IMR-90 (cell line): ENCODE results near the gene TATDN2. TPM values are rescaled to one million over a fixed set of nuclear protein-coding genes. Genes with fewer than 3 reads are reported as not detected.
A peak's percentile ranks its signal among the peaks of the same experiment; 100 is the strongest.

Experiments
- ATAC-seq: fragments of 200-7000 bp; cut with Tn5 transposase; 2 replicates; pipeline ENCODE4 v1.9.1; 2020; ENCODE audit warnings: low read depth, mild to moderate bottlenecking, moderate library complexity
- BruUV-seq: library from RNA; stranded (reverse); fragments of 400-500 nt; replicated peaks from 2 replicates; lab custom pipeline; 2021; lab: Mats Ljungman, UMichigan
- CTCF ChIA-PET: fragments of 300-600 bp; formaldehyde crosslinking; extraction: SDS; loops from one replicate; lab custom pipeline; 2021; ENCODE audit warnings: antibody characterized with exemption; lab: Yijun Ruan, JAX
- POLR2A ChIA-PET: fragments of 300-600 bp; sonication (Branson Sonifier 250); formaldehyde crosslinking; loops from one replicate; lab custom pipeline; 2022; ENCODE audit warnings: antibody characterized with exemption; ENCODE audit not compliant: unreplicated experiment; lab: Charles Lee
- DNase-seq: peaks from one replicate; pipeline ENCODE4 v3.0.0; 2013
- H2AFZ ChIP-seq: replicated peaks from 2 replicates; pipeline ENCODE3; 2013; ENCODE audit warnings: low read length, mild to moderate bottlenecking; ENCODE audit not compliant: poor library complexity
- H2AK5ac ChIP-seq: 2 replicates; pipeline ENCODE4 v1.6.1; 2013; ENCODE audit warnings: low read depth, low read length, inconsistent platforms
- H2AK9ac ChIP-seq: replicated peaks from 2 replicates; pipeline ENCODE3; 2013; ENCODE audit warnings: mild to moderate bottlenecking, low read depth, low read length, moderate library complexity; ENCODE audit not compliant: poor library complexity
- H2BK120ac ChIP-seq: 2 replicates; pipeline ENCODE4 v1.6.1; 2013; ENCODE audit warnings: low read depth, low read length, inconsistent platforms
- H2BK15ac ChIP-seq: 3 replicates; pipeline ENCODE4 v1.6.1; 2013; ENCODE audit warnings: low read depth, low read length, inconsistent platforms
- H2BK20ac ChIP-seq: 2 replicates; pipeline ENCODE4 v1.6.1; 2013; ENCODE audit warnings: low read depth, mild to moderate bottlenecking, inconsistent platforms, low read length, moderate library complexity
- H2BK5ac ChIP-seq: 2 replicates; pipeline ENCODE4 v1.6.1; 2013; ENCODE audit warnings: mild to moderate bottlenecking, low read depth, low read length, inconsistent platforms; ENCODE audit not compliant: poor library complexity, severe bottlenecking
- H3K14ac ChIP-seq: replicated peaks from 2 replicates; pipeline ENCODE4 v1.6.1; 2013; ENCODE audit warnings: low read depth, low read length, inconsistent platforms
- H3K18ac ChIP-seq: 2 replicates; pipeline ENCODE4 v1.6.1; 2013; ENCODE audit warnings: low read depth, low read length, control low read depth
- H3K23ac ChIP-seq: 2 replicates; pipeline ENCODE4 v1.6.1; 2013; ENCODE audit warnings: low read depth, low read length, inconsistent platforms
- H3K27ac ChIP-seq: 2 replicates; pipeline ENCODE4 v1.5.1; 2013; ENCODE audit warnings: mild to moderate bottlenecking, control low read depth, low read length; ENCODE audit not compliant: insufficient read depth
- H3K27me3 ChIP-seq: 2 replicates; pipeline ENCODE4 v1.6.1; 2013; ENCODE audit warnings: low read length; ENCODE audit not compliant: control insufficient read depth, insufficient read depth
- H3K36me3 ChIP-seq: 2 replicates; pipeline ENCODE4 v1.6.1; 2013; ENCODE audit warnings: low read length, mixed read lengths; ENCODE audit not compliant: control insufficient read depth, insufficient read depth
- H3K4ac ChIP-seq: 2 replicates; pipeline ENCODE4 v1.6.1; 2013; ENCODE audit warnings: low read depth, low read length, inconsistent platforms
- H3K4me1 ChIP-seq: 2 replicates; pipeline ENCODE4 v1.6.1; 2013; ENCODE audit warnings: low read length, mixed read lengths; ENCODE audit not compliant: control insufficient read depth, insufficient read depth
- H3K4me2 ChIP-seq: 2 replicates; pipeline ENCODE4 v1.6.1; 2013; ENCODE audit warnings: low read depth, mild to moderate bottlenecking, control low read depth, low read length, moderate library complexity
- H3K4me3 ChIP-seq: 2 replicates; pipeline ENCODE4 v1.5.1; 2013; ENCODE audit warnings: low read depth, mild to moderate bottlenecking, control low read depth, low read length, moderate library complexity; ENCODE audit not compliant: insufficient read depth
- H3K56ac ChIP-seq: 2 replicates; pipeline ENCODE4 v1.6.1; 2013; ENCODE audit warnings: low read length, inconsistent platforms; ENCODE audit not compliant: insufficient read depth; ENCODE audit errors: extremely low read depth
- H3K79me1 ChIP-seq, 2 experiments: 2 replicates each; pipeline ENCODE4 v1.6.1; 2013; ENCODE audit warnings: low read length in 2 of 2, inconsistent platforms in 1 of 2, low read depth in 1 of 2
- H3K9ac ChIP-seq: 2 replicates; pipeline ENCODE4 v1.6.1; 2013; ENCODE audit warnings: low read depth, low read length, control low read depth
- H3K9me1 ChIP-seq: 2 replicates; pipeline ENCODE4 v1.6.1; 2013; ENCODE audit warnings: low read length, inconsistent platforms; ENCODE audit not compliant: insufficient read depth
- H3K9me3 ChIP-seq: 2 replicates; pipeline ENCODE4 v1.6.1; 2013; ENCODE audit warnings: low read length; ENCODE audit not compliant: control insufficient read depth, insufficient read depth
- H4K20me1 ChIP-seq: 2 replicates; pipeline ENCODE4 v1.6.1; 2013; ENCODE audit warnings: low read length, inconsistent platforms; ENCODE audit not compliant: insufficient read depth
- H4K5ac ChIP-seq: 2 replicates; pipeline ENCODE4 v1.6.1; 2013; ENCODE audit warnings: mild to moderate bottlenecking, low read depth, low read length, control low read depth
- H4K8ac ChIP-seq, 2 experiments: 2 replicates each; pipeline ENCODE4 v1.6.1; 2013; ENCODE audit warnings: low read depth in 2 of 2, low read length in 2 of 2, control low read depth in 1 of 2, inconsistent platforms in 1 of 2
- H4K91ac ChIP-seq: 2 replicates; pipeline ENCODE4 v1.6.1; 2013; ENCODE audit warnings: low read depth, low read length, inconsistent platforms; ENCODE audit not compliant: insufficient read depth
- BHLHE40 ChIP-seq: fragments of 150-350 bp; IDR thresholded peaks from 2 replicates; pipeline ENCODE4 v1.6.1; 2016; ENCODE audit warnings: mild to moderate bottlenecking, low read depth, low read length
- CHD1 ChIP-seq: IDR thresholded peaks from 2 replicates; pipeline ENCODE4 v1.6.1; 2012; ENCODE audit warnings: low read depth, low read length, improper control_type of control experiment
- MAFK ChIP-seq: IDR thresholded peaks from 2 replicates; pipeline ENCODE4 v1.6.1; 2012; ENCODE audit warnings: low read depth, low read length, improper control_type of control experiment
- MAZ ChIP-seq: IDR thresholded peaks from 2 replicates; pipeline ENCODE4 v1.6.1; 2012; ENCODE audit warnings: low read depth, mild to moderate bottlenecking, low read length, improper control_type of control experiment, moderate library complexity, borderline replicate concordance
- MXI1 ChIP-seq: IDR thresholded peaks from 2 replicates; pipeline ENCODE4 v1.6.1; 2012; ENCODE audit warnings: low read depth, mild to moderate bottlenecking, low read length, moderate library complexity, borderline replicate concordance
- POLR2A ChIP-seq: IDR thresholded peaks from 2 replicates; pipeline ENCODE4 v1.6.1; 2012; ENCODE audit warnings: mild to moderate bottlenecking, low read depth, low read length
- RAD21 ChIP-seq: IDR thresholded peaks from 2 replicates; pipeline ENCODE4 v1.6.1; 2012; ENCODE audit warnings: low read length, improper control_type of control experiment
- RFX5 ChIP-seq: IDR thresholded peaks from 2 replicates; pipeline ENCODE4 v1.8.0; 2012; ENCODE audit warnings: low read depth, mild to moderate bottlenecking, low read length, moderate library complexity
- SMC3 ChIP-seq: fragments of 150-350 bp; IDR thresholded peaks from 2 replicates; pipeline ENCODE4 v1.6.1; 2016; ENCODE audit warnings: low read depth, mild to moderate bottlenecking, antibody characterized with exemption, low read length, moderate library complexity
- WGBS, 2 experiments: methylation state at CpG; one replicate each; pipeline versions ENCODE4 v1.1.5 to v1.1.7; 2013; ENCODE audit warnings: missing lambda C conversion rate in 2 of 2; ENCODE audit not compliant: insufficient read length in 1 of 2; ENCODE audit errors: extremely low coverage in 2 of 2; 5-methylcytosine and 5-hydroxymethylcytosine counted together
- dilution Hi-C: fragments of 300-500 bp; cut with HindIII; formaldehyde crosslinking; loops from one replicate; pipeline ENCODE4 v1.14.3; 2018; ENCODE audit warnings: low sequenced_read_pairs; ENCODE audit not compliant: unreplicated experiment
- in situ Hi-C: fragments of 300-500 bp; cut with MboI; formaldehyde crosslinking; loops from 3 replicates; pipeline ENCODE4 v1.14.3; 2019; ENCODE audit warnings: low sequenced_read_pairs, inconsistent platforms, mixed read lengths
- intact Hi-C: fragments of 100-400 bp; cut with micrococcal nuclease; formaldehyde crosslinking; loops from 2 replicates; pipeline ENCODE4 v1.10.0; 2022
- polyA plus RNA-seq, 3 experiments: library from polyadenylated mRNA; depleted of rRNA; stranded (reverse); fragments of >200 nt; gene quantifications; 2 replicates each; pipeline ENCODE4 v1.2.3, GENCODE V29; 2012; ENCODE audit warnings: low replicate concordance in 1 of 3
- total RNA-seq: library from RNA; depleted of rRNA; stranded (reverse); fragments of >200 nt; gene quantifications from 2 replicates; pipeline ENCODE4 v1.2.3, GENCODE V29; 2012
- TF ChIP-seq, protein P1 (sequence below): conservative IDR thresholded peaks from 2 replicates; pipeline ENCODE4 v1.5.1; 2012; ENCODE audit warnings: mild to moderate bottlenecking, low read depth, low read length, improper control_type of control experiment
- TF ChIP-seq, protein P2 (sequence below): fragments of 150-350 bp; IDR thresholded peaks from 2 replicates; pipeline ENCODE4 v1.6.1; 2017; ENCODE audit warnings: mild to moderate bottlenecking, antibody characterized with exemption, low read length, low read depth

Gene TATDN2
- total and polyA plus RNA-seq, 2 of the 4 experiments (the other 2 are of a cell fraction): 9.0 to 18.8 TPM

DNA sequence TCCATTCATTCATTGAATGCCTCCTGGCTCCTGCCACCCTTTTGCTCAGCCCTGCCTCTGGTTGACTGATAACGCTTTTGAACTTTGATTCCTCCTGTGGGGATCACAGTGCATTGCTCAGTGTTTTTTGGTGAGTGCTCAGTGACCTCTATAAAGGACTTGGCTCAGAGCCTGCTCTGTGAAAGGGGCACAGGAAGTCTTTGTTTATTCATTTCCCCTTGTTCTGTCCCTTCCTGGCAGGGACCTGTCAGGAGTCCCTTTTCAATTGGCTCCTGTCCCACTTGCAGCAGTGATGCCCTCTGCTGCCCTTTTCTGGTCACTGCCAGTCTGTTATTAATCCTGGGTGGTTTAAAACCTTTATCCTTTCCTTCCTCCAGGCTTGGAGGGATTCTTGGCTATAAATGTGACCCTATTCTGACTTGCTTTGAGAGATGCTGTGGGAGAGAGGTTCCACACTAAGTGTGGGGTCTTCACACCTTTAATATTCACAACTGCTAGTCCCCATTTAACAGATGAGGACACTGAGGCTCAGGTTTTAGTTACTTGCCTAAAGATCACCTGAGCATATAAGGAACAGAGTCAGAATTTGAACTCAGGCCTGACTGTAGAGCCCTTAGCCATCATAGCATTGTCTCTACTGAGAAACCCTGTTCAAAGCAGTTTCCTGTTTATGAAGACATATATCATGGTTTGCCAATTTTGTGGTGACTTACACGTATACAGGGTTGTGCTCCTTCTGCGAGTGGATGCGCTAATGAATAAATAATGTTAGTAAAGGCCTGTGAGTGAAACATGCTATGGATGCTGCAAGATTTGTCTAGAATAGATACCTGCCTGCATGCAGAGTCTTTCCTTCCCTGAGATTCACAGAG lies 23.2 kb upstream of the TATDN2 start:
- Histone ChIP-seq H3K14ac (no peak overlapping the region), H3K36me3 (peaks cover 19% of the 10 kb centered on the region), H3K79me1 (peaks cover 3 to 17% of the 10 kb centered on the region in 2 experiments; a peak in 2 of 4 replicates), H3K18ac (no peak overlapping the region), H3K27ac (no peak overlapping the region), H3K4ac (peak overlapping the region; percentile 17), H4K91ac (no peak overlapping the region), H2AK5ac (no peak overlapping the region), H3K9ac (no peak overlapping the region), H3K27me3 (no peaks in the 10 kb centered on the region), H3K9me1 (peaks cover 10% of the 10 kb centered on the region), H3K23ac (no peak overlapping the region), H4K20me1 (no peaks in the 10 kb centered on the region), H2AFZ (no peak overlapping the region), H3K56ac (no peak overlapping the region), H3K9me3 (no peaks in the 10 kb centered on the region), H2BK5ac (peak overlapping the region; percentile 4), H2BK20ac (peak overlapping the region; percentile 38; the same call in 1 of the 2 replicates), H2AK9ac (peak overlapping the region; percentile 29), H4K8ac (0 out of 4 replicates have a peak overlapping the region, but pooled peaks of 1 of the 2 experiments have one; percentile 6), H4K5ac (no peak overlapping the region), H3K4me2 (no peak overlapping the region), H3K4me3 (no peak overlapping the region), H3K4me1 (peaks cover 8% of the 10 kb centered on the region), H2BK15ac (no peak overlapping the region), H2BK120ac (no peak overlapping the region; the same call in 1 of the 2 replicates)
- no TSS peak for BruUV-seq
- ATAC-seq (peak; percentile 81), DNase-seq (peak; percentile 66)
- no peak for TF ChIP-seq MAZ
- TF ChIP-seq, protein P1, sequence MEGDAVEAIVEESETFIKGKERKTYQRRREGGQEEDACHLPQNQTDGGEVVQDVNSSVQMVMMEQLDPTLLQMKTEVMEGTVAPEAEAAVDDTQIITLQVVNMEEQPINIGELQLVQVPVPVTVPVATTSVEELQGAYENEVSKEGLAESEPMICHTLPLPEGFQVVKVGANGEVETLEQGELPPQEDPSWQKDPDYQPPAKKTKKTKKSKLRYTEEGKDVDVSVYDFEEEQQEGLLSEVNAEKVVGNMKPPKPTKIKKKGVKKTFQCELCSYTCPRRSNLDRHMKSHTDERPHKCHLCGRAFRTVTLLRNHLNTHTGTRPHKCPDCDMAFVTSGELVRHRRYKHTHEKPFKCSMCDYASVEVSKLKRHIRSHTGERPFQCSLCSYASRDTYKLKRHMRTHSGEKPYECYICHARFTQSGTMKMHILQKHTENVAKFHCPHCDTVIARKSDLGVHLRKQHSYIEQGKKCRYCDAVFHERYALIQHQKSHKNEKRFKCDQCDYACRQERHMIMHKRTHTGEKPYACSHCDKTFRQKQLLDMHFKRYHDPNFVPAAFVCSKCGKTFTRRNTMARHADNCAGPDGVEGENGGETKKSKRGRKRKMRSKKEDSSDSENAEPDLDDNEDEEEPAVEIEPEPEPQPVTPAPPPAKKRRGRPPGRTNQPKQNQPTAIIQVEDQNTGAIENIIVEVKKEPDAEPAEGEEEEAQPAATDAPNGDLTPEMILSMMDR: peak; percentile 84
- peak; percentile 86 for TF ChIP-seq RAD21
- no peak for TF ChIP-seq CHD1
- TF ChIP-seq SMC3: peak; percentile 94
- TF ChIP-seq RFX5: no peak
- TF ChIP-seq, protein P2, sequence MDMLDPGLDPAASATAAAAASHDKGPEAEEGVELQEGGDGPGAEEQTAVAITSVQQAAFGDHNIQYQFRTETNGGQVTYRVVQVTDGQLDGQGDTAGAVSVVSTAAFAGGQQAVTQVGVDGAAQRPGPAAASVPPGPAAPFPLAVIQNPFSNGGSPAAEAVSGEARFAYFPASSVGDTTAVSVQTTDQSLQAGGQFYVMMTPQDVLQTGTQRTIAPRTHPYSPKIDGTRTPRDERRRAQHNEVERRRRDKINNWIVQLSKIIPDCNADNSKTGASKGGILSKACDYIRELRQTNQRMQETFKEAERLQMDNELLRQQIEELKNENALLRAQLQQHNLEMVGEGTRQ: no peak
- no peak for TF ChIP-seq MAFK
- no peak for TF ChIP-seq POLR2A
- TF ChIP-seq BHLHE40: peak; percentile 13; the same call in 1 of the 2 replicates
- TF ChIP-seq MXI1: no peak
- intact Hi-C loops (loop anchor here (1.0 to 10.0 kb wide), 3 partner anchors 61 to 510 kb away; partner anchors contain the start of genes CRELD1 and IRAK2), dilution Hi-C loops (no loop called here), in situ Hi-C loops (no loop called here)
- CTCF ChIA-PET: no interaction called here
- POLR2A ChIA-PET: no interaction called here
- WGBS, 2 experiments: 90% methylated on average over 3 of the region's 4 CpGs; no CpG with 5 or more reads in 1 of the 2 experiments
